K562 (cell line): ENCODE measurements around the gene ROBO3.

Experiments
- JUND ChIP-seq, 2 experiments: IDR thresholded peaks; 2 replicates in 1 of 2; 3 replicates in 1 of 2; pipeline ENCODE4 v1.6.1; 2011; ENCODE audit warnings: borderline replicate concordance in 2 of 2, low read depth in 2 of 2, low read length in 2 of 2, improper control_type of control experiment in 1 of 2, missing biosample characterization in 1 of 2, missing genetic modification characterization in 1 of 2, missing genetic modification reagents in 1 of 2
- MLX ChIP-seq, 2 experiments: fragments of 450-650 bp in 1 of 2; sonication (generic) in 1 of 2; formaldehyde crosslinking; conservative IDR thresholded peaks; 2 replicates each; pipeline versions ENCODE4 v1.4.0 to v1.8.1; 2020 to 2022; ENCODE audit warnings: mild to moderate bottlenecking in 1 of 2, missing genetic modification reagents in 1 of 2
- POLR2A ChIP-seq: fragments of 450-650 bp; conservative IDR thresholded peaks from 2 replicates; pipeline ENCODE4 v1.6.1; 2016
- SMAD3 ChIP-seq: fragments of 450-650 bp; formaldehyde crosslinking; conservative IDR thresholded peaks from 2 replicates; pipeline ENCODE4 v1.4.0; 2020; ENCODE audit warnings: mild to moderate bottlenecking
- SP2 ChIP-seq: IDR thresholded peaks from 2 replicates; pipeline ENCODE4 v1.6.1; 2011; ENCODE audit warnings: mild to moderate bottlenecking, low read depth, low read length, moderate library complexity; ENCODE audit not compliant: poor library complexity, severe bottlenecking; ENCODE audit errors: extremely low read depth
- TEAD1 ChIP-seq, 2 experiments: fragments of 450-650 bp in 1 of 2; sonication (generic) in 1 of 2; formaldehyde crosslinking; IDR thresholded peaks; 2 replicates each; pipeline versions ENCODE4 v1.4.0 to v1.8.0; 2020 to 2022; ENCODE audit warnings: mild to moderate bottlenecking in 2 of 2, missing genetic modification reagents in 1 of 2
- ZC3H4 ChIP-seq: sonication (generic); formaldehyde crosslinking; IDR thresholded peaks from 2 replicates; pipeline ENCODE4 v1.9.0; 2021; ENCODE audit warnings: missing genetic modification reagents, borderline replicate concordance
- ZNF263 ChIP-seq: sonication (generic); formaldehyde crosslinking; IDR thresholded peaks from 2 replicates; pipeline ENCODE4 v1.8.0; 2022; ENCODE audit warnings: mild to moderate bottlenecking, missing genetic modification reagents, borderline replicate concordance
- TF ChIP-seq, protein P1 (sequence below): sonication (generic); formaldehyde crosslinking; IDR thresholded peaks from 2 replicates; pipeline ENCODE4 v1.8.0; 2023; ENCODE audit warnings: missing genetic modification reagents, mild to moderate bottlenecking, borderline replicate concordance
- TF ChIP-seq, protein P2 (sequence below), 2 experiments: IDR thresholded peaks in 1 of 2; conservative IDR thresholded peaks in 1 of 2; 2 replicates each; pipeline ENCODE4 v1.6.1; 2016; ENCODE audit warnings: low read depth in 2 of 2, mild to moderate bottlenecking in 1 of 2, missing compliant biosample characterization in 1 of 2, missing genetic modification characterization in 1 of 2, moderate library complexity in 1 of 2
- TF ChIP-seq, protein P3 (sequence below): sonication (generic); formaldehyde crosslinking; IDR thresholded peaks from 2 replicates; pipeline ENCODE4 v1.8.0; 2022; ENCODE audit warnings: missing genetic modification reagents, mild to moderate bottlenecking, borderline replicate concordance

GRCh38 chr11:124840666-124841065 lies 24.6 kb upstream of the ROBO3 start:
- TF ChIP-seq ZC3H4 (CRISPR knock-in tag) (no peak), SMAD3 (no peak), MLX (CRISPR knock-in tag; conservative IDR thresholded peaks at IDR 0.05) (no peak), SP2 (no peak), ZNF263 (CRISPR knock-in tag) (no peak), POLR2A (no peak), JUND (IDR thresholded peaks at IDR 0.05; ENCODE audit: borderline replicate concordance, low read depth, low read length) (no peak), JUND (tag; IDR thresholded peaks at IDR 0.05; ENCODE audit: borderline replicate concordance, low read depth, low read length) (no peak), TEAD1 (CRISPR knock-in tag; IDR thresholded peaks at IDR 0.05) (no peak)
- TF ChIP-seq, protein P1, sequence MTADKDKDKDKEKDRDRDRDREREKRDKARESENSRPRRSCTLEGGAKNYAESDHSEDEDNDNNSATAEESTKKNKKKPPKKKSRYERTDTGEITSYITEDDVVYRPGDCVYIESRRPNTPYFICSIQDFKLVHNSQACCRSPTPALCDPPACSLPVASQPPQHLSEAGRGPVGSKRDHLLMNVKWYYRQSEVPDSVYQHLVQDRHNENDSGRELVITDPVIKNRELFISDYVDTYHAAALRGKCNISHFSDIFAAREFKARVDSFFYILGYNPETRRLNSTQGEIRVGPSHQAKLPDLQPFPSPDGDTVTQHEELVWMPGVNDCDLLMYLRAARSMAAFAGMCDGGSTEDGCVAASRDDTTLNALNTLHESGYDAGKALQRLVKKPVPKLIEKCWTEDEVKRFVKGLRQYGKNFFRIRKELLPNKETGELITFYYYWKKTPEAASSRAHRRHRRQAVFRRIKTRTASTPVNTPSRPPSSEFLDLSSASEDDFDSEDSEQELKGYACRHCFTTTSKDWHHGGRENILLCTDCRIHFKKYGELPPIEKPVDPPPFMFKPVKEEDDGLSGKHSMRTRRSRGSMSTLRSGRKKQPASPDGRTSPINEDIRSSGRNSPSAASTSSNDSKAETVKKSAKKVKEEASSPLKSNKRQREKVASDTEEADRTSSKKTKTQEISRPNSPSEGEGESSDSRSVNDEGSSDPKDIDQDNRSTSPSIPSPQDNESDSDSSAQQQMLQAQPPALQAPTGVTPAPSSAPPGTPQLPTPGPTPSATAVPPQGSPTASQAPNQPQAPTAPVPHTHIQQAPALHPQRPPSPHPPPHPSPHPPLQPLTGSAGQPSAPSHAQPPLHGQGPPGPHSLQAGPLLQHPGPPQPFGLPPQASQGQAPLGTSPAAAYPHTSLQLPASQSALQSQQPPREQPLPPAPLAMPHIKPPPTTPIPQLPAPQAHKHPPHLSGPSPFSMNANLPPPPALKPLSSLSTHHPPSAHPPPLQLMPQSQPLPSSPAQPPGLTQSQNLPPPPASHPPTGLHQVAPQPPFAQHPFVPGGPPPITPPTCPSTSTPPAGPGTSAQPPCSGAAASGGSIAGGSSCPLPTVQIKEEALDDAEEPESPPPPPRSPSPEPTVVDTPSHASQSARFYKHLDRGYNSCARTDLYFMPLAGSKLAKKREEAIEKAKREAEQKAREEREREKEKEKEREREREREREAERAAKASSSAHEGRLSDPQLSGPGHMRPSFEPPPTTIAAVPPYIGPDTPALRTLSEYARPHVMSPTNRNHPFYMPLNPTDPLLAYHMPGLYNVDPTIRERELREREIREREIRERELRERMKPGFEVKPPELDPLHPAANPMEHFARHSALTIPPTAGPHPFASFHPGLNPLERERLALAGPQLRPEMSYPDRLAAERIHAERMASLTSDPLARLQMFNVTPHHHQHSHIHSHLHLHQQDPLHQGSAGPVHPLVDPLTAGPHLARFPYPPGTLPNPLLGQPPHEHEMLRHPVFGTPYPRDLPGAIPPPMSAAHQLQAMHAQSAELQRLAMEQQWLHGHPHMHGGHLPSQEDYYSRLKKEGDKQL (CRISPR knock-in tag), result no peak
- TF ChIP-seq, protein P2, sequence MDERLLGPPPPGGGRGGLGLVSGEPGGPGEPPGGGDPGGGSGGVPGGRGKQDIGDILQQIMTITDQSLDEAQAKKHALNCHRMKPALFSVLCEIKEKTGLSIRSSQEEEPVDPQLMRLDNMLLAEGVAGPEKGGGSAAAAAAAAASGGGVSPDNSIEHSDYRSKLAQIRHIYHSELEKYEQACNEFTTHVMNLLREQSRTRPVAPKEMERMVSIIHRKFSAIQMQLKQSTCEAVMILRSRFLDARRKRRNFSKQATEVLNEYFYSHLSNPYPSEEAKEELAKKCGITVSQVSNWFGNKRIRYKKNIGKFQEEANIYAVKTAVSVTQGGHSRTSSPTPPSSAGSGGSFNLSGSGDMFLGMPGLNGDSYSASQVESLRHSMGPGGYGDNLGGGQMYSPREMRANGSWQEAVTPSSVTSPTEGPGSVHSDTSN (CRISPR knock-in tag; IDR thresholded peaks at IDR 0.05; ENCODE audit: low read depth), result no peak
- TF ChIP-seq, protein P2 (tag; conservative IDR thresholded peaks at IDR 0.05; ENCODE audit: low read depth), result no peak
- TF ChIP-seq, protein P3, sequence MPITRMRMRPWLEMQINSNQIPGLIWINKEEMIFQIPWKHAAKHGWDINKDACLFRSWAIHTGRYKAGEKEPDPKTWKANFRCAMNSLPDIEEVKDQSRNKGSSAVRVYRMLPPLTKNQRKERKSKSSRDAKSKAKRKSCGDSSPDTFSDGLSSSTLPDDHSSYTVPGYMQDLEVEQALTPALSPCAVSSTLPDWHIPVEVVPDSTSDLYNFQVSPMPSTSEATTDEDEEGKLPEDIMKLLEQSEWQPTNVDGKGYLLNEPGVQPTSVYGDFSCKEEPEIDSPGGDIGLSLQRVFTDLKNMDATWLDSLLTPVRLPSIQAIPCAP (CRISPR knock-in tag), result no peak
